ENCODE results near the gene GMPR2.

GMPR2 gene

DNA sequence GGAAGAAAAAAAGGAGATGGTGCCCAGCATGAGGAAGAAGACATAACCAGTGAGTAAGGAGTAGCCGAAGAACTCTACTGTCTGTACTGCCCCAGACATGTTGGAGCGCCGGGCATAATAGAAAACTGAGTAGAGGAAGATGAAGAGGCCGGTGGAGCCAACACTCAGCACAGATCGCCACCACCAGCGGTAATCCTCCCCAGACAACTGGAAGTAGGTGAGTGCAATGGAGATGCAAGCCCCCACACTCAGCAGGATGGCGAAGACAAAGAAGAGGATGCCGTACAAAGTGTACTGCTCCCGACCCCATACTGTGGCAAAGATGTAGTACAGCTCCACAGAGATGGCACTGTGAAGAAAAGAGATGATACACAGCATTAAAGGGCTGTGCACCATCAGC is 43.3 kb upstream of the GMPR2 start:
- Histone ChIP-seq H3K36me3 (ENCODE audit: control insufficient read depth in 1 of 2, insufficient read depth in 2 of 2, low read length in 2 of 2) (peaks cover 27 to 55% of the 10 kb centered on the region in 2 donors), H3K9ac (ENCODE audit: low read depth in 1 of 2, low read length in 2 of 2) (no peak overlapping the region), H3K27ac (ENCODE audit: low read depth, low read length) (no peak overlapping the region)

DNA sequence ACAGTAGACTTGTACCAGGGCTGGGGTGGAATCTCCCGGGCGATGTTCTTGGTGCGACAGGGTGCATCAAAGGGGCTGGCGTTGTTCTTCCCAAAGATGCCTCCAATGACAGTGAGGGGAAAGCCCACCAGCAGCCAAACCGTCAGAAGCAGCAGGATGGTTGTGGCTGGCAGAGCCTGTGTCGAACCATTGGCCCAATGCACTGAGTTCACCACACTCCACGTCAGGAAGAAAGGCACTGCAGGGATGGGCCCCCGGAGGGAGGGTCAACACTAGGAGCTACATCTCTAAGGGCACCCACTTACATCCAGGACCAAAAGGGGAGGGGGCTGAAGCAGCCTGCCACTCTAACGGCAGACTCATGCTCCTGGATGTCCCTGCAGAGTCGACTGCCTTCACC is 42.3 kb upstream of the GMPR2 start:
- H3K36me3 ChIP-seq (ENCODE audit: control insufficient read depth in 1 of 2, insufficient read depth in 2 of 2, low read length in 2 of 2), result peaks cover 19 to 46% of the 10 kb centered on the region in 2 donors
- no peaks in the 10 kb centered on the region for H3K9me3 ChIP-seq (ENCODE audit: control insufficient read depth in 1 of 2, low read length in 2 of 2)
- H3K27me3 ChIP-seq (ENCODE audit: control insufficient read depth in 1 of 2, insufficient read depth in 2 of 2, low read length in 2 of 2), result no peaks in the 10 kb centered on the region
- no peak overlapping the region for H3K9ac ChIP-seq (ENCODE audit: low read depth in 1 of 2, low read length in 2 of 2)
- peaks cover 25 to 29% of the 10 kb centered on the region in 2 donors for H3K4me1 ChIP-seq (ENCODE audit: control insufficient read depth in 1 of 2, insufficient read depth in 2 of 2, low read length in 2 of 2)
- H3K27ac ChIP-seq (ENCODE audit: low read depth, low read length), result no peak overlapping the region
- no peak overlapping the region for H3K4me3 ChIP-seq (ENCODE audit: low read depth in 1 of 2, low read length in 2 of 2)

More for the DNA sequence above, 43.3 kb upstream of the GMPR2 start:
- no peaks in the 10 kb centered on the region for H3K9me3 ChIP-seq (ENCODE audit: control insufficient read depth in 1 of 2, low read length in 2 of 2)
- H3K4me1 ChIP-seq (ENCODE audit: control insufficient read depth in 1 of 2, insufficient read depth in 2 of 2, low read length in 2 of 2), result peaks cover 20 to 24% of the 10 kb centered on the region in 2 donors
- peak overlapping the region in 1 of 2 donors; percentile 79 for H3K4me3 ChIP-seq (ENCODE audit: low read depth in 1 of 2, low read length in 2 of 2)
- no peaks in the 10 kb centered on the region for H3K27me3 ChIP-seq (ENCODE audit: control insufficient read depth in 1 of 2, insufficient read depth in 2 of 2, low read length in 2 of 2)

DNA sequence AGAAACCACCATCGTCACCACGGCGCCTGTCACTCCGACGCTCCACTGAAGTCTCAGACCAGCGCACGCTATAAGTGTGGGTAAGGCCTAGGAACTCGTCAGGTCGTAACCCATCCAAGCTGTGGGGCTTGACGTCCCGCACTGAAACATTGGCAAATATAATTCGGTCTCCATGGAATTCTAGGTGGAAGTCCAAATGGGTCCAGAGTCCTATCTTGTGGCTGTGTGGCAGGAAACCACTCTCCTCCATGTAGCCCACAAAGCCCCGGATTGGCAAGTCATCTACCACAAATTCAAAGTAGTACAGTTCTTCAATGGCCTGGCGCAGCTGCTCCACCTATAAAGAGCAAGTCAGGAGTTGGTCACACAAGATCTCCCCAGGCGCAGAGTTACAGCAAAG is 39.8 kb upstream of the GMPR2 start:
- peaks cover 28% of the 10 kb centered on the region in 2 donors for H3K4me1 ChIP-seq (ENCODE audit: control insufficient read depth in 1 of 2, insufficient read depth in 2 of 2, low read length in 2 of 2)
- peaks cover 10 to 31% of the 10 kb centered on the region in 2 donors for H3K36me3 ChIP-seq (ENCODE audit: control insufficient read depth in 1 of 2, insufficient read depth in 2 of 2, low read length in 2 of 2)
- H3K27me3 ChIP-seq (ENCODE audit: control insufficient read depth in 1 of 2, insufficient read depth in 2 of 2, low read length in 2 of 2), result no peaks in the 10 kb centered on the region

DNA sequence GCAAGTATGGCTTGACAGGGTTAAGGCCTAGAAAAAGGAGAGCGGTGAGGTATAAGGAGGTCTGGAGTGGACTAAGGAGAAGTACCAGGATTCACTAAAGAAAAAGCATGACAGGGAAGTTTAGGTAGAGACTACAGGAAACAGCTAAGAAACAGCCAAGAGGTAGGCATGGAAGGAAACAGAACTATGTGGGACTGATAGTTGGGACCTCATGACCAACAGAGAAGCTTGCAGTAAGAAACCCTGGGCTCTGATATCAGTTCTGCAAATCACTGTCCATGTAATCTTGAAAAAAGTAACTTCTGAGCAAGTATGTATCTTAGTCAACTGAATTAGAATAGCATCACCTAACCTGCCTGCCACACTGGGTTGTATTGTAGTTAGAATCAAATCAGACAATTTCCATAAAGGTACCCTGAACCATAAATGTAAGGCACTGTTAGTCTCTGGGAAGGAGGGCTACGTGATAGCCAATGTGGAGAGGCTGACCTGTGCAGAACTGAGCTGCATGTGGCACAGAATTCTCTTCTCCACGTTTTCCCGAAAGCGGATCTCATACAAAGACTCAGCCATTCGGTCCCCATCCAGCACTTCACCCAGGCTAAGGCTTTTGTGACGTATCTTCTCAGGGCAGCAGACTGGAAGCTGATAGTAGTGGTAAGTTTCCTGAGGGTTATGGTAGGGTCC is 38.4 kb upstream of the GMPR2 start:
- Histone ChIP-seq H3K27me3 (ENCODE audit: control insufficient read depth in 1 of 2, insufficient read depth in 2 of 2, low read length in 2 of 2) (no peaks in the 10 kb centered on the region), H3K9ac (ENCODE audit: low read depth in 1 of 2, low read length in 2 of 2) (peak overlapping the region; percentile 72 to 93), H3K9me3 (ENCODE audit: control insufficient read depth in 1 of 2, low read length in 2 of 2) (no peaks in the 10 kb centered on the region), H3K4me1 (ENCODE audit: control insufficient read depth in 1 of 2, insufficient read depth in 2 of 2, low read length in 2 of 2) (peaks cover 28 to 29% of the 10 kb centered on the region in 2 donors), H3K27ac (ENCODE audit: low read depth, low read length) (no peak overlapping the region), H3K36me3 (ENCODE audit: control insufficient read depth in 1 of 2, insufficient read depth in 2 of 2, low read length in 2 of 2) (peaks cover 10 to 31% of the 10 kb centered on the region in 2 donors), H3K4me3 (ENCODE audit: low read depth in 1 of 2, low read length in 2 of 2) (peak overlapping the region; percentile 80 to 89)

More for the DNA sequence above, 39.8 kb upstream of the GMPR2 start:
- no peaks in the 10 kb centered on the region for H3K9me3 ChIP-seq (ENCODE audit: control insufficient read depth in 1 of 2, low read length in 2 of 2)
- no peak overlapping the region for H3K4me3 ChIP-seq (ENCODE audit: low read depth in 1 of 2, low read length in 2 of 2)
- no peak overlapping the region for H3K27ac ChIP-seq (ENCODE audit: low read depth, low read length)
- H3K9ac ChIP-seq (ENCODE audit: low read depth in 1 of 2, low read length in 2 of 2), result no peak overlapping the region

DNA sequence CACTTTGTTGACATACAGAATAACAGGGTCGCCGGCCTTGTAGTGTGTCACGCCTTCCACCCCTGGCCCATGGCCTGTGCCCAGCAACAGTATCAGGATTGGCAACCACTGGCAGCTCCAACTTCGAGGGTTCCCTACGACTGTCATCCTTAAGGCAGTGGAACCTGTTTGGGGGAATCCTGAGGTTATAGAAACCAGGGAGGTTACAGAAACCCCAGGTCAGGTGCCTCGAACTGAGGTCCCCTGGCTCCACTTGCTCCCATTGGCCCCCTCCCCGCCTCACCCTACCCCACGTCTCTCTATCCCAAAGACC is 37.9 kb upstream of the GMPR2 start:
- Histone ChIP-seq H3K4me1 (ENCODE audit: control insufficient read depth in 1 of 2, insufficient read depth in 2 of 2, low read length in 2 of 2) (peaks cover 26 to 29% of the 10 kb centered on the region in 2 donors), H3K9ac (ENCODE audit: low read depth in 1 of 2, low read length in 2 of 2) (peak overlapping the region; percentile 72 to 93), H3K4me3 (ENCODE audit: low read depth in 1 of 2, low read length in 2 of 2) (peak overlapping the region; percentile 80 to 89), H3K36me3 (ENCODE audit: control insufficient read depth in 1 of 2, insufficient read depth in 2 of 2, low read length in 2 of 2) (peaks cover 10 to 29% of the 10 kb centered on the region in 2 donors), H3K27ac (ENCODE audit: low read depth, low read length) (peak overlapping the region; percentile 97), H3K9me3 (ENCODE audit: control insufficient read depth in 1 of 2, low read length in 2 of 2) (no peaks in the 10 kb centered on the region), H3K27me3 (ENCODE audit: control insufficient read depth in 1 of 2, insufficient read depth in 2 of 2, low read length in 2 of 2) (no peaks in the 10 kb centered on the region)

DNA sequence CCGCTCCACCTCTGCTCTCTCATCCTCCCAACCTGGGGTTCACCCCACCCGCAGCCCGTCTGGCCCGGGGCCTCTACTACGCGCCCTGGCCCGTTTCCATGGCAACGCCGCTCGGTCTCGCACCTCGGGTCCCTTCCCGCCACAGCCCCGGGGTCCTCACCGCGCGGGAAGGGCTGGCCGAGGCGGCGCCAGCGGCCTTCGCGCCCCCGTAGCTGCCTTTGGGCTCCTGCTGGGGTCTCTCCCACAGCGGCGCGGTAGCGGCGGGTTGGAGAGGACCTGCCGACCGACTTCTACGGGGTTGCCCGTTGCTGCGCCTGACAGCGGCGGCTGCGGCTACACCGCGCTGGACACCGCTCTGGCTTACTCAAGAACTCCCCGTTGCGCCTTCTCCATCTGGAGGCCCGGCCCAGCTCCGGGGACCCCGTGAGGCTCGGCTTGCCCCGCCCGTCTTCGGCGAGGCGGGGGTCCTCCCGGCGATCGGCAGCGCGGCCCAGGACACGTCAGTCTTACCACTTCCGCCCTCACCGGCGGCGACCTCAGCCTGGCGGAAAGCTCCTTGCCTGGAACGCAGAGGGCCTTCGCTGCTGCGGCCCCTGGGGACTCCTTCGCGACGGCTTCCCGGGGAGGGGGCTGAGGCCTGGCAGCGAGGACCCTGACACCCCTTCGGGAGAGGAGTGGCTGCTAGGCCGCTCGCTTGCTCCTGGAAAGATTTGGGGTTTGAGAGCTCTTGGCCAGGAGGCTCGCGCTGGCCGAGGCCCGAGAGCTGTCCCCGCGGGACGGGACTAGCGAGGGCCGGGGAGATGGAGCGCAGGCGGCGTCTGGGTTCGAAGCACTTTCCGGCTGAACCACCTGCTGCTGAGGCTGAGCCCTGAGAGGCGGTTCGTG is 37.3 kb upstream of the GMPR2 start, which contains the start of gene TM9SF1:
TSS of gene TM9SF1 (minus strand) at position 256 of the 885 bp plus-strand sequence. CDS start 422 bp downstream, outside the sequence.
- peaks cover 26 to 29% of the 10 kb centered on the region in 2 donors for H3K4me1 ChIP-seq (ENCODE audit: control insufficient read depth in 1 of 2, insufficient read depth in 2 of 2, low read length in 2 of 2)
- H3K9me3 ChIP-seq (ENCODE audit: control insufficient read depth in 1 of 2, low read length in 2 of 2), result no peaks in the 10 kb centered on the region
- H3K27ac ChIP-seq (ENCODE audit: low read depth, low read length), result peak within 1 kb of the TSS; percentile 97
- no peaks in the 10 kb centered on the region for H3K27me3 ChIP-seq (ENCODE audit: control insufficient read depth in 1 of 2, insufficient read depth in 2 of 2, low read length in 2 of 2)
- peak within 1 kb of the TSS; percentile 72 to 93 for H3K9ac ChIP-seq (ENCODE audit: low read depth in 1 of 2, low read length in 2 of 2)
- H3K4me3 ChIP-seq (ENCODE audit: low read depth in 1 of 2, low read length in 2 of 2), result peak within 1 kb of the TSS; percentile 80 to 89
- peaks cover 8 to 23% of the 10 kb centered on the region in 2 donors for H3K36me3 ChIP-seq (ENCODE audit: control insufficient read depth in 1 of 2, insufficient read depth in 2 of 2, low read length in 2 of 2)

DNA sequence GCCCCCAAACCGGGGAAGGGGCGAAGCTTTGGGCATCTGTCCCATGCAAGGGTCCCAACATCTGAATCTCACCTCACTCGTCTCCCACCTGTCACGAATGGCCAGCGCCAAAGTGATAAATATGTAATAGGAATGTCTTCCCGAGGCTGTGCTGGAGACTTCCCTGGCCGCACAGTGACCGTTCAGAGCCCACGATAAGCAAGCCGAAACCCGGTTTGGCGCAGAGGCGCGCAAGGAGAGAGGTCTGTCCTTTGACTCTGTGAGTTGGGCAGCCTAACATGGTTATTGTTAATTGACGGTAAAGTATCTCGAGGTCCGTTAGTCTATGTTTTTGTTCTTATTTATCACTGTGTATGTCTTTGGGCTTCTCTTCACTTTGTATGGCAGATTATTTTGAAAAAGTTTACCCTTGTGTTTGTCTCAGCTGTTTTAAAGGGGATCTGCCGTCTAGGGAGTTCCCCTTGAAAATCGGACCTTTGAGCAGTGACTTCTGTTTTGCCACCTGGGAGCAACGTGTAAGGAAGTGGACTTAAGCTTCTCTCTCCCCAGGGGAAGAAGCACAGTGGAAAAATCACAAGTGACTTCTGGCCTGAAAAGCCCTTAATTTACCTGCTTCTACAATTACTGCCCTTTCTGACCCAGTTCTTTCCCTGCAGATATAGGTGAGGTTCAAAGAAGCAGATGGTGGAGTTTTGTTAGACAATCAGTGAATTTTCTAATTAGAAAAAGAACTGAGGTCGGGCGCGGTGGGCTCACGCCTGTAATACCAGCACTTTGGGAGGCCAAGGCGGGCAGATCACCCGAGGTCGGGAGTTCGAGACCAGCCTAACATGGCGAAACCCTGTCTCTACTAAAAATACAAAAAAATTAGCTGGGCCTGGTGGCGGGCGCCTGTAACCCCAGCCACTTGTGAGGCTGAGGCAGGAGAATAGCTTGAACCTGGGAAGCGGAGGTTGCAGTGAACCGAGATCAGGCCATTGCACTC is 36.4 kb upstream of the GMPR2 start:
- peak overlapping the region; percentile 97 for H3K27ac ChIP-seq (ENCODE audit: low read depth, low read length)
- no peaks in the 10 kb centered on the region for H3K9me3 ChIP-seq (ENCODE audit: control insufficient read depth in 1 of 2, low read length in 2 of 2)
- no peaks in the 10 kb centered on the region for H3K27me3 ChIP-seq (ENCODE audit: control insufficient read depth in 1 of 2, insufficient read depth in 2 of 2, low read length in 2 of 2)
- peaks cover 26 to 29% of the 10 kb centered on the region in 2 donors for H3K4me1 ChIP-seq (ENCODE audit: control insufficient read depth in 1 of 2, insufficient read depth in 2 of 2, low read length in 2 of 2)
- peak overlapping the region; percentile 80 to 89 for H3K4me3 ChIP-seq (ENCODE audit: low read depth in 1 of 2, low read length in 2 of 2)
- peaks cover 7 to 17% of the 10 kb centered on the region in 2 donors for H3K36me3 ChIP-seq (ENCODE audit: control insufficient read depth in 1 of 2, insufficient read depth in 2 of 2, low read length in 2 of 2)
- peak overlapping the region; percentile 72 to 93 for H3K9ac ChIP-seq (ENCODE audit: low read depth in 1 of 2, low read length in 2 of 2)

DNA sequence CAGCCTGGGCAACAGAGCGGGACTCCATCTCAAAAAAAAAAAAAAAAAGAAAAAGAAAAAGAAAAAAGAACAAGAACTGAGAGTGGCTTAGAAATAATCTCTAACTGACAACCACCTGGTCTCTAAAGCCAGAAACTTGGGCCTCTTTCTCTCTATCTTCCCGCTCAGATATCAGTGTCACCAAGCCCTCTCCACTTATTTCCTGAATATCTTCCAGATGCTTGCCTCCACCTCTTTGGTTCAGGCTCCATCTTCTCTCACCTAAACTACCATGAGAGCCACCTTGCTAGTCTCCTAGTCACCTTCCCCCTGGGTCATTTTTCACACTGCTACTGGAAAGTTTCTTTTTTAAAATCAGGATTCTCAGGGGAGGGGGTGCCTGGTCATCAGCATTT is 35.7 kb upstream of the GMPR2 start:
- peaks cover 26 to 29% of the 10 kb centered on the region in 2 donors for H3K4me1 ChIP-seq (ENCODE audit: control insufficient read depth in 1 of 2, insufficient read depth in 2 of 2, low read length in 2 of 2)
- no peak overlapping the region for H3K27ac ChIP-seq (ENCODE audit: low read depth, low read length)
- H3K4me3 ChIP-seq (ENCODE audit: low read depth in 1 of 2, low read length in 2 of 2), result peak overlapping the region in 1 of 2 donors; percentile 80
- peaks cover 5 to 15% of the 10 kb centered on the region in 2 donors for H3K36me3 ChIP-seq (ENCODE audit: control insufficient read depth in 1 of 2, insufficient read depth in 2 of 2, low read length in 2 of 2)
- H3K9ac ChIP-seq (ENCODE audit: low read depth in 1 of 2, low read length in 2 of 2), result no peak overlapping the region
- no peaks in the 10 kb centered on the region for H3K27me3 ChIP-seq (ENCODE audit: control insufficient read depth in 1 of 2, insufficient read depth in 2 of 2, low read length in 2 of 2)
- no peaks in the 10 kb centered on the region for H3K9me3 ChIP-seq (ENCODE audit: control insufficient read depth in 1 of 2, low read length in 2 of 2)

DNA sequence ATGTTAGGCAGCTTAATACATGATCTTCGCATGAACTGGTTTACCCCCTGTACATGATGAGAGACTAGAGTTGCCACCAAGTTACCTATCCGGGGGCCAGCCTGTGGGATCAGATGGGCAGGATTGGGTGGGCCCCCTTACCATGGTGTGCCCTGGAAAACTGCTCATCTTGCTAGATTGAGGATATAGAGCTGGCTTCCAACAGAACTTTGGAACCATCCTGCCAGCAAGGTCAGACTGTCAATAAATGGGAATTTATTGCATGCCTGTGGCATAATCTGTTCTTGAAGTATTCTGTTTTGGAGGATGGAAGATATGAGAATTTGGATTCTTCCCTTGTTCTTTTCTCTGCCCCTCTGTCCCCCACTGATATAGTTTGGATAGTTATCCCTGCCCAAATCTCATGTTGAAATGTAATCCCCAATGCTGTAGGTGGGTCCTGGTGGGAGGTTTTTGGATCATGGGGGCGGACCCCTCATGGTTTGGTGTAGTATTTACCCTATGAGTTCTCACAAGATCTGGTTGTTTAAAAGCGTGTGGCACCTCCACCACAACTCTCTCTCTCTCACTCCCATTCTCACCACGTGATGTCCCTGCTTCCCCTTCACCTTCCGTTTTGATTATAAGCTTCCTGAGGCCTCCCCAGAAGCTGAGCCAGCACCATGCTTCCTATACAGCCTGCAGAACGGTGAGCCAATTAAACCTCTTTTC is 33.8 kb upstream of the GMPR2 start:
- H3K9ac ChIP-seq (ENCODE audit: low read depth in 1 of 2, low read length in 2 of 2), result no peak overlapping the region

More for the DNA sequence above, 33.8 kb upstream of the GMPR2 start:
- Histone ChIP-seq H3K27me3 (ENCODE audit: control insufficient read depth in 1 of 2, insufficient read depth in 2 of 2, low read length in 2 of 2) (no peaks in the 10 kb centered on the region), H3K4me1 (ENCODE audit: control insufficient read depth in 1 of 2, insufficient read depth in 2 of 2, low read length in 2 of 2) (peaks cover 24 to 28% of the 10 kb centered on the region in 2 donors), H3K36me3 (ENCODE audit: control insufficient read depth in 1 of 2, insufficient read depth in 2 of 2, low read length in 2 of 2) (peaks cover 0 to 9% of the 10 kb centered on the region in 2 donors), H3K4me3 (ENCODE audit: low read depth in 1 of 2, low read length in 2 of 2) (no peak overlapping the region), H3K27ac (ENCODE audit: low read depth, low read length) (no peak overlapping the region), H3K9me3 (ENCODE audit: control insufficient read depth in 1 of 2, low read length in 2 of 2) (no peaks in the 10 kb centered on the region)

Measured in duodenal mucosa (tissue), 2 donors.